CD4-positive, alpha-beta T cell (primary cell): Measurements from ENCODE around the gene TMEM254. TPM values are rescaled to one million over a fixed set of nuclear protein-coding genes. Genes with fewer than 3 reads are reported as not detected.
"Not testable (repeated sequence)": the region's sequence is repeated elsewhere in the genome, so short reads cannot be mapped to it uniquely, and the experiment has no call there.

ENCODE experiments used
- ATAC-seq: fragments of 200-7000 bp; cut with Tn5 transposase; one replicate; pipeline ENCODE4 v1.10.0; 2022; ENCODE audit warnings: mild to moderate bottlenecking; ENCODE audit not compliant: poor library complexity
- CTCF ChIA-PET: fragments of 350-600 bp; sonication (Branson Sonifier 250); formaldehyde crosslinking; loops from one replicate; lab custom pipeline; 2021; ENCODE audit warnings: antibody characterized with exemption, inconsistent platforms; lab: Charles Lee
- POLR2A ChIA-PET: fragments of 350-600 bp; sonication (Branson Sonifier 250); formaldehyde crosslinking; loops from one replicate; lab custom pipeline; 2021; ENCODE audit warnings: antibody characterized with exemption, inconsistent platforms; lab: Charles Lee
- DNase-seq, 14 experiments: peaks; one replicate each; pipeline ENCODE4 v3.0.0-alpha.2; 2013 to 2020; ENCODE audit warnings: mixed read lengths in 2 of 14
- H3K27ac ChIP-seq, 2 donors: one replicate each; pipeline versions ENCODE4 v1.5.1 to v1.7.0; 2013; ENCODE audit warnings: low read length in 2 of 2, low read depth in 1 of 2, mild to moderate bottlenecking in 1 of 2
- H3K27me3 ChIP-seq, 2 experiments: 1 replicate in 1 of 2; 2 replicates in 1 of 2; pipeline versions ENCODE4 v1.6.1 to v1.7.0; 2013; ENCODE audit warnings: low read length in 2 of 2, control low read depth in 1 of 2, mild to moderate bottlenecking in 1 of 2, moderate library complexity in 1 of 2; ENCODE audit not compliant: insufficient read depth in 2 of 2, control insufficient read depth in 1 of 2
- H3K36me3 ChIP-seq: one replicate; pipeline ENCODE4 v1.6.1; 2013; ENCODE audit warnings: low read length, control low read depth; ENCODE audit not compliant: insufficient read depth
- H3K4me1 ChIP-seq: one replicate; pipeline ENCODE4 v1.6.1; 2013; ENCODE audit warnings: low read length, control low read depth; ENCODE audit not compliant: insufficient read depth
- H3K4me3 ChIP-seq: one replicate; pipeline ENCODE4 v1.5.1; 2013; ENCODE audit warnings: mild to moderate bottlenecking, low read length, moderate library complexity
- H3K9me3 ChIP-seq, 2 experiments: 1 replicate in 1 of 2; 2 replicates in 1 of 2; pipeline versions ENCODE4 v1.6.1 to v1.7.0; 2013; ENCODE audit warnings: low read length in 2 of 2, mild to moderate bottlenecking in 2 of 2, control low read depth in 1 of 2, moderate library complexity in 1 of 2; ENCODE audit not compliant: control insufficient read depth in 1 of 2, insufficient read depth in 1 of 2
- H3K27ac Mint-ChIP-seq: one replicate; pipeline ENCODE4 v1.8.0; 2020; ENCODE audit warnings: mixed read lengths
- H3K27me3 Mint-ChIP-seq: one replicate; pipeline ENCODE4 v1.8.0; 2021; ENCODE audit warnings: mixed read lengths
- H3K36me3 Mint-ChIP-seq: one replicate; pipeline ENCODE4 v1.8.0; 2021; ENCODE audit warnings: low read depth, mixed read lengths
- H3K4me1 Mint-ChIP-seq: one replicate; pipeline ENCODE4 v1.8.0; 2021; ENCODE audit warnings: low read depth, mixed read lengths
- H3K4me3 Mint-ChIP-seq: one replicate; pipeline ENCODE4 v1.8.0; 2020; ENCODE audit warnings: mild to moderate bottlenecking, mixed read lengths
- H3K9me3 Mint-ChIP-seq: one replicate; pipeline ENCODE4 v1.8.0; 2020; ENCODE audit warnings: mixed read lengths
- intact Hi-C, 2 experiments: fragments of 100-400 bp; cut with DNase I in 1 of 2; cut with micrococcal nuclease in 1 of 2; formaldehyde crosslinking; loops; one replicate each; pipeline versions ENCODE4 v1.15.1 to v1.9.0; 2023 to 2025; cut with DNase I, micrococcal nuclease
- total RNA-seq, 174 experiments: library from RNA in 2 of 174; stranded (reverse) in 2 of 174; gene quantifications; one replicate each; pipeline ENCODE4 v1.2.3 and lab custom pipeline; 2021 to 2026
- TF ChIP-seq, protein P1 (sequence below): fragments of 200-600 bp; IDR thresholded peaks from one replicate; pipeline ENCODE4 v1.8.0; 2022; ENCODE audit warnings: antibody characterized with exemption, mild to moderate bottlenecking

TMEM254 gene
- total RNA-seq, 2 experiments from 2014 or later = 4.0 to 5.6 TPM

DNA sequence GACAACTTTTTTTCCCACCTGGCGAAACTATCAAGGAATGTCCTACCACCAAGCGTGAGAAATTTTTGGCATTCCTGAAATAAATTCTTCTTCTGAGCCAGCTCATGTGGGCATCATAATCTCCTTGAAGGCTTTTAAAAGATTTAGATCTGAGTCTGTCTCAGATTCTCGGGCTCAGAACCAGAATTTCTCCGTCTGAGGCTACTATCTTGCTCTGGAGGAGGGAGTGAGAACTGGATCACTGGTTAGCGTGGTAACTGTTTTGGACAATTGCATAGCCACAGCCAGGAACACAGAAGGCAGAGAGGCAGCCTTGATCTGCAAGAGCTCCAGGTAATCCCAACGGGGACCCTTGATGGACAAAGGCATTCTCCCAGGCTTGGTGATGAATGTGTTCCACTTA, 53.0 kb downstream of the TMEM254 start:
- intact Hi-C loops = loop anchor here in 1 of 2 experiments (5.0 kb wide), 1 partner anchor 74 kb away; no protein-coding TSS in a partner anchor
- H3K27me3 Mint-ChIP-seq = peaks cover 56% of the 10 kb centered on the region
- CTCF ChIA-PET = interaction anchor here (0.6 kb wide), 2 partner anchors 11 to 129 kb away, joined by 3 read pairs; no protein-coding TSS in a partner anchor

DNA sequence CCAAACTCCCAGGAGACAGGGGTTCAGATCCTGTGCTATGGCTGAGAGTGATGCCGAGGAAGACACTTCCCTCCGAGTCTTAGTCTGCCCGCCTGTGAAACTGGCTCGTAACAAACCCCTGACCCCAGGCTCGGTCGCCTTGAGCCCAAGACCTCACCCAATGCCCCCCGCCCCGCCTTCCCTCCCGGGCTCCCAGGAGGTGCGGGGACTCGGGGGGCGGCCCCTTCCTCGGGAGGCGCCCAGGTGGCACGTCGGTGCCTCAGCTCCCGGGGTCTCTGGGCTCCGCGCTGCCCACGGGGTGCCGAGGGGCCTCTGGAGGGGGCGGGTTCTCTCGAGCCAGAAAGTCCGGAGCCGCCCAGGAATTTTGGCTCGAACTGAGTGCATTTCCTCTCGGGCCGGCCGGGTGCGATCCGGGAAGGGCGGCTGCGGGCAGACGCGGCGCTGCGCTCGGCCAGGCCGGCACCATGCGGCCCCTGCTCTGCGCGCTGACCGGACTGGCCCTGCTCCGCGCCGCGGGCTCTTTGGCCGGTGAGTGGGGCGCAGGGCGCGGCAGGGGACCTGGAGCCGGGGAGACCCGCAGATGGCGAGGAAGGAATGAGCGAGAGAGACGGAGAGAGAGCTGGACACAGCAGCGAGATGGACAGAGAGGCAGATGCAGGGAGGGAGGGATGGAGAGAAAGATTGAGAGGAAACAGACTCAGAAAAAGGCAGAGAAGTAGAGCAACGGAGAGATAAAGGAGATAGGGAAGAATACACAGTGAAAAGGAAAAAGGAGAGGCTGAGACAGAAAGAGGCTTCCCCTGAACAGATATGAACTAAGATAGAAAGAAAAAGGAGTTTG, 54.1 kb downstream of the TMEM254 start, which contains the start of gene PLAC9:
TSS of gene PLAC9 (plus strand) at position 432 of the 841 bp plus-strand sequence. CDS start at position 465, 33 bp downstream.
- peaks cover 47% of the 10 kb centered on the region for H3K27me3 Mint-ChIP-seq
- no peaks in the 10 kb centered on the region for H3K4me1 Mint-ChIP-seq
- H3K4me1 ChIP-seq = peaks cover 7% of the 10 kb centered on the region
- H3K27ac Mint-ChIP-seq = no peak within 1 kb of the TSS
- H3K36me3 ChIP-seq = no peaks in the 10 kb centered on the region
- DNase-seq = no peak
- peaks cover 9 to 41% of the 10 kb centered on the region in 2 experiments for H3K27me3 ChIP-seq
- ATAC-seq = no peak
- TF ChIP-seq, protein P1, sequence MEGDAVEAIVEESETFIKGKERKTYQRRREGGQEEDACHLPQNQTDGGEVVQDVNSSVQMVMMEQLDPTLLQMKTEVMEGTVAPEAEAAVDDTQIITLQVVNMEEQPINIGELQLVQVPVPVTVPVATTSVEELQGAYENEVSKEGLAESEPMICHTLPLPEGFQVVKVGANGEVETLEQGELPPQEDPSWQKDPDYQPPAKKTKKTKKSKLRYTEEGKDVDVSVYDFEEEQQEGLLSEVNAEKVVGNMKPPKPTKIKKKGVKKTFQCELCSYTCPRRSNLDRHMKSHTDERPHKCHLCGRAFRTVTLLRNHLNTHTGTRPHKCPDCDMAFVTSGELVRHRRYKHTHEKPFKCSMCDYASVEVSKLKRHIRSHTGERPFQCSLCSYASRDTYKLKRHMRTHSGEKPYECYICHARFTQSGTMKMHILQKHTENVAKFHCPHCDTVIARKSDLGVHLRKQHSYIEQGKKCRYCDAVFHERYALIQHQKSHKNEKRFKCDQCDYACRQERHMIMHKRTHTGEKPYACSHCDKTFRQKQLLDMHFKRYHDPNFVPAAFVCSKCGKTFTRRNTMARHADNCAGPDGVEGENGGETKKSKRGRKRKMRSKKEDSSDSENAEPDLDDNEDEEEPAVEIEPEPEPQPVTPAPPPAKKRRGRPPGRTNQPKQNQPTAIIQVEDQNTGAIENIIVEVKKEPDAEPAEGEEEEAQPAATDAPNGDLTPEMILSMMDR = no peak
- no peaks in the 10 kb centered on the region for H3K9me3 ChIP-seq
- no peak within 1 kb of the TSS for H3K4me3 ChIP-seq
- ChIA-PET CTCF (no interaction called here), POLR2A (no interaction called here)
- H3K4me3 Mint-ChIP-seq = no peak within 1 kb of the TSS
- H3K9me3 Mint-ChIP-seq = no peaks in the 10 kb centered on the region
- H3K36me3 Mint-ChIP-seq = no peaks in the 10 kb centered on the region
- intact Hi-C loops = loop anchor here in 1 of 2 experiments (5.0 kb wide), 1 partner anchor 75 kb away; no protein-coding TSS in a partner anchor
- no peak within 1 kb of the TSS for H3K27ac ChIP-seq

More for the DNA sequence above, 53.0 kb downstream of the TMEM254 start:
- Mint-ChIP-seq H3K27ac (no peak overlapping the region), H3K4me3 (no peak overlapping the region), H3K4me1 (no peaks in the 10 kb centered on the region), H3K9me3 (no peaks in the 10 kb centered on the region), H3K36me3 (no peaks in the 10 kb centered on the region)
- POLR2A ChIA-PET = interaction anchor here (0.5 kb wide), 1 partner anchor 11 kb away, joined by 3 read pairs; no protein-coding TSS in a partner anchor
- DNase-seq = no peak
- Histone ChIP-seq H3K4me1 (peaks cover 7% of the 10 kb centered on the region), H3K4me3 (no peak overlapping the region), H3K36me3 (no peaks in the 10 kb centered on the region), H3K27ac (no peak overlapping the region), H3K9me3 (no peaks in the 10 kb centered on the region), H3K27me3 (peaks cover 9 to 32% of the 10 kb centered on the region in 2 experiments)
- TF ChIP-seq, protein P1 = no peak
- no peak for ATAC-seq

DNA sequence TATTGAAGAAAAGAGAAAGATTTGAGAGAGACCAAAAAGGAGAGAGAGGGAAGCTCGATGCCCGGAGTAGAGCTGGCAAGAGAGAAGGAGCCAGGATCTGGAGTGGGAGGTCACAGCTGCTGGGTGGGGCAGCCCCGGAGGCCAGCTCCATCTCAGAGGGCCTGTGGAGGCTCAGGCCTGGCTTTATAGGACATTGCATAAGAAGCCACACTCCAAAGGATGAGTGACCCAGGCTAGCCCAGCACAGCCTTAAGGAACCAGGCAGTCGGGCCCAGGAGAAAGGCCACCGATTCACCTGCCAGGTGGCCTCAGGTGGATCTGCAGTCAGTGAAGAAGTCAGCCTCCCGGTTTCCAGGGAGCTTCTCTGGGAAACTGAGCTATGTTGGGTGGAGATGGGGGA, 54.7 kb downstream of the TMEM254 start:
- no peaks in the 10 kb centered on the region for H3K4me1 Mint-ChIP-seq
- peaks cover 7% of the 10 kb centered on the region for H3K4me1 ChIP-seq
- intact Hi-C loops = loop anchor here in 1 of 2 experiments (5.0 kb wide), 1 partner anchor 76 kb away; no protein-coding TSS in a partner anchor
- ATAC-seq (no peak), DNase-seq (no peak)
- ChIA-PET CTCF (no interaction called here), POLR2A (no interaction called here)
- H3K27me3 ChIP-seq = peaks cover 9 to 41% of the 10 kb centered on the region in 2 experiments
- no peaks in the 10 kb centered on the region for H3K36me3 ChIP-seq
- H3K4me3 ChIP-seq = no peak overlapping the region
- H3K27me3 Mint-ChIP-seq = peaks cover 50% of the 10 kb centered on the region
- no peak overlapping the region for H3K4me3 Mint-ChIP-seq
- H3K27ac ChIP-seq = no peak overlapping the region
- no peaks in the 10 kb centered on the region for H3K9me3 ChIP-seq
- TF ChIP-seq, protein P1 = no peak
- no peak overlapping the region for H3K27ac Mint-ChIP-seq
- no peaks in the 10 kb centered on the region for H3K9me3 Mint-ChIP-seq
- no peaks in the 10 kb centered on the region for H3K36me3 Mint-ChIP-seq

DNA sequence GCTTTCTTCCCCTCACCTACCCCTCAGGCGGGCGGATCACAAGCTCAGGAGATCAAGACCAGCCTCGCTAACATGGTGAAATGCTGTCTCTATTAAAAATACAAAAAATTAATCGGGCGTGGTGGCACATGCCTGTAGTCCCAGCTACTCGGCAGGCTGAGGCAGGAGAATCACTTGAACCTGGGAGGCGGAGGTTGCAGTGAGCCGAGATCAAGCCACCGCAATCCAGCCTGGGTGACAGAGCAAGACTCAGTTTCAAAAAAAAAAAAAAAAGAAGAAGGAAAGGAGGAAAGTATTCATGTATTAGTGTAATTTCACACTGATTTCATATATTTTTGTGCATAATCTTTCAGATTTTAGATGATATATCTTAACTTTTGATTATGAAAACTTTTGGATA, 55.2 kb downstream of the TMEM254 start:
- intact Hi-C loops = loop anchor here in 1 of 2 experiments (5.0 kb wide), 1 partner anchor 76 kb away; no protein-coding TSS in a partner anchor
- H3K9me3 Mint-ChIP-seq = not testable (repeated sequence)
- H3K27me3 ChIP-seq = peaks cover 9 to 41% of the 10 kb centered on the region in 2 experiments

More for the DNA sequence above, 55.2 kb downstream of the TMEM254 start:
- H3K9me3 ChIP-seq, DNase-seq, POLR2A ChIA-PET, CTCF ChIA-PET, H3K4me1 ChIP-seq, H3K27ac ChIP-seq, H3K36me3 Mint-ChIP-seq, ATAC-seq, H3K4me1 Mint-ChIP-seq, H3K36me3 ChIP-seq, H3K4me3 Mint-ChIP-seq, H3K4me3 ChIP-seq, H3K27ac Mint-ChIP-seq: not testable (repeated sequence)
- peaks cover 55% of the 10 kb centered on the region for H3K27me3 Mint-ChIP-seq
